Body of pancreas (tissue), 4 donors: Measurements from ENCODE around the gene DFFA. TPM values are rescaled to one million over a fixed set of nuclear protein-coding genes. Genes with fewer than 3 reads are reported as not detected.

ENCODE experiments used
- ATAC-seq: fragments of 150-250 bp; one replicate; pipeline ENCODE4 v1.9.1; 2016
- DNase-seq, 4 donors: peaks; one replicate each; pipeline ENCODE4 v3.0.0-alpha.2; 2019
- H3K27ac ChIP-seq, 4 donors: fragments of 200-600 bp; sonication (generic); 1 replicate in 3 of 4; 2 replicates in 1 of 4; pipeline versions ENCODE4 v1.5.1 to v1.6.1; 2016 to 2019; ENCODE audit warnings: mild to moderate bottlenecking in 1 of 4, mixed read lengths in 1 of 4, moderate library complexity in 1 of 4
- H3K27me3 ChIP-seq, 2 donors: fragments of 200-600 bp; sonication (generic); one replicate each; pipeline ENCODE4 v1.6.0; 2016; ENCODE audit warnings: mild to moderate bottlenecking in 1 of 2
- H3K36me3 ChIP-seq, 2 donors: fragments of 200-600 bp; sonication (generic); replicated peaks in 1 of 2; 2 replicates each; pipeline ENCODE4 v1.5.1; 2016; ENCODE audit warnings: low read depth in 2 of 2; ENCODE audit not compliant: insufficient read depth in 1 of 2
- H3K4me1 ChIP-seq: fragments of 200-600 bp; sonication (generic); one replicate; pipeline ENCODE4 v1.6.0; 2016
- H3K4me3 ChIP-seq, 2 donors: fragments of 200-600 bp; sonication (generic); 1 replicate in 1 of 2; 2 replicates in 1 of 2; pipeline ENCODE4 v1.5.1; 2016 to 2019
- H3K9me3 ChIP-seq, 3 donors: fragments of 200-600 bp; sonication (generic); 1 replicate in 2 of 3; 2 replicates in 1 of 3; pipeline ENCODE4 v1.5.1; 2016
- CTCF ChIP-seq, 7 experiments: fragments of 450-650 bp in 4 of 7; fragments of 200-600 bp in 3 of 7; sonication (generic) in 3 of 7; IDR thresholded peaks; one replicate each; pipeline ENCODE4 v1.5.1; 2016 to 2019; ENCODE audit warnings: antibody characterized with exemption in 7 of 7
- POLR2A ChIP-seq, 3 donors: fragments of 450-650 bp; IDR thresholded peaks; one replicate each; pipeline ENCODE4 v1.6.1; 2016; ENCODE audit warnings: antibody characterized with exemption in 3 of 3, mild to moderate bottlenecking in 2 of 3
- WGBS, 2 donors: methylation state at CpG; one replicate each; pipeline ENCODE4 v1.1.5; 2017; 5-methylcytosine and 5-hydroxymethylcytosine counted together
- intact Hi-C: fragments of 100-400 bp; cut with DNase I; formaldehyde crosslinking; loops from one replicate; pipeline ENCODE4 v1.15.1; 2023
- total RNA-seq, 2 donors: library from RNA; depleted of rRNA; stranded (reverse); fragments of >200 nt; gene quantifications; one replicate each; pipeline ENCODE4 v1.1.0, GENCODE V29; 2016

DFFA gene
- total RNA-seq, 2 donors from 2014 or later: 13.5 TPM

- no peak for TF ChIP-seq POLR2A (IDR thresholded peaks at IDR 0.05)
- TF ChIP-seq CTCF (IDR thresholded peaks at IDR 0.05): no peak
- no peak overlapping the region for H3K27ac ChIP-seq
- H3K27me3 ChIP-seq: no peaks in the 10 kb centered on the region
- DNase-seq (no peak), ATAC-seq (no peak)
- H3K9me3 ChIP-seq: no peaks in the 10 kb centered on the region
- no peak overlapping the region for H3K4me3 ChIP-seq
- peaks cover 17% of the 10 kb centered on the region for H3K4me1 ChIP-seq
- 72 to 73% methylated on average over 8 of the region's 8 CpGs for WGBS, 2 donors
- intact Hi-C loops: no loop called here
- H3K36me3 ChIP-seq: no peaks in the 10 kb centered on the region
Measured at GRCh38 chr1:10498231-10498630, 25.9 kb upstream of the DFFA start.

- TF ChIP-seq CTCF (IDR thresholded peaks at IDR 0.05) (no peak), POLR2A (IDR thresholded peaks at IDR 0.05) (no peak)
- Histone ChIP-seq H3K4me3 (no peak overlapping the region), H3K9me3 (no peaks in the 10 kb centered on the region), H3K4me1 (peaks cover 17% of the 10 kb centered on the region), H3K27me3 (no peaks in the 10 kb centered on the region), H3K27ac (no peak overlapping the region), H3K36me3 (no peaks in the 10 kb centered on the region)
- DNase-seq: no peak
- WGBS, 2 donors: 93 to 94% methylated on average over 7 of the region's 7 CpGs
- ATAC-seq: no peak
- intact Hi-C loops: no loop called here
Measured at GRCh38 chr1:10497109-10497508, 24.8 kb upstream of the DFFA start.

- no peaks in the 10 kb centered on the region for H3K9me3 ChIP-seq
- TF ChIP-seq CTCF (IDR thresholded peaks at IDR 0.05) (no peak), POLR2A (IDR thresholded peaks at IDR 0.05) (no peak)
- DNase-seq: no peak
- 83 to 87% methylated on average over 14 of the region's 14 CpGs for WGBS, 2 donors
- peaks cover 17% of the 10 kb centered on the region for H3K4me1 ChIP-seq
- intact Hi-C loops: no loop called here
- no peak for ATAC-seq
- no peak overlapping the region for H3K4me3 ChIP-seq
- H3K27me3 ChIP-seq: no peaks in the 10 kb centered on the region
- H3K36me3 ChIP-seq: no peaks in the 10 kb centered on the region
- H3K27ac ChIP-seq: peak overlapping the region in 3 of 4 donors; percentile 56 to 74 (median 62)
Measured at GRCh38 chr1:10495952-10496351, 23.6 kb upstream of the DFFA start.

- peaks cover 17% of the 10 kb centered on the region for H3K4me1 ChIP-seq
- no peak overlapping the region for H3K4me3 ChIP-seq
- peak overlapping the region in 3 of 4 donors; percentile 56 to 74 (median 62) for H3K27ac ChIP-seq
- no peaks in the 10 kb centered on the region for H3K36me3 ChIP-seq
- DNase-seq: no peak
- H3K9me3 ChIP-seq: no peaks in the 10 kb centered on the region
- intact Hi-C loops: no loop called here
- WGBS, 2 donors: 58 to 68% methylated on average over 8 to 10 of the region's 10 CpGs
- no peak for ATAC-seq
- H3K27me3 ChIP-seq: no peaks in the 10 kb centered on the region
- TF ChIP-seq POLR2A (IDR thresholded peaks at IDR 0.05): no peak
- no peak for TF ChIP-seq CTCF (IDR thresholded peaks at IDR 0.05)
Measured at GRCh38 chr1:10495475-10495817, 23.1 kb upstream of the DFFA start.

- intact Hi-C loops: no loop called here
- Histone ChIP-seq H3K36me3 (no peaks in the 10 kb centered on the region), H3K4me1 (peaks cover 17% of the 10 kb centered on the region), H3K27ac (peak overlapping the region in 3 of 4 donors; percentile 56 to 74 (median 62)), H3K4me3 (no peak overlapping the region), H3K27me3 (no peaks in the 10 kb centered on the region), H3K9me3 (no peaks in the 10 kb centered on the region)
- TF ChIP-seq CTCF (IDR thresholded peaks at IDR 0.05): peak; percentile 75 to 90 (median 86)
- no peak for TF ChIP-seq POLR2A (IDR thresholded peaks at IDR 0.05)
- WGBS, 2 donors: 1 to 2% methylated on average over 14 to 15 of the region's 15 CpGs
- DNase-seq (peak; percentile 64 to 79 (median 76)), ATAC-seq (peak; percentile 82)
Measured at GRCh38 chr1:10494754-10495474, 22.6 kb upstream of the DFFA start.
